HepG2 (cell line): ENCODE data around the gene EPHB3. TPM values are rescaled to one million over a fixed set of nuclear protein-coding genes. Genes with fewer than 3 reads are reported as not detected.

Experiments used
- GABPB1 ChIP-seq: IDR thresholded peaks from 2 replicates; pipeline ENCODE4 v1.6.1; 2016; ENCODE audit warnings: mild to moderate bottlenecking, missing genetic modification reagents, moderate library complexity, missing compliant biosample characterization
- HDAC2 ChIP-seq: sonication (generic); formaldehyde crosslinking; IDR thresholded peaks from 2 replicates; pipeline ENCODE4 v1.4.0; 2020; ENCODE audit warnings: missing genetic modification reagents
- HMG20A ChIP-seq: IDR thresholded peaks from 2 replicates; pipeline ENCODE4 v1.6.1; 2016; ENCODE audit warnings: borderline replicate concordance
- KDM5A ChIP-seq: fragments of 200-600 bp; sonication (generic); IDR thresholded peaks from 2 replicates; pipeline ENCODE4 v1.7.0; 2018; ENCODE audit warnings: antibody characterized with exemption, mild to moderate bottlenecking, low read length, borderline replicate concordance
- MED8 ChIP-seq: sonication (generic); formaldehyde crosslinking; IDR thresholded peaks from 2 replicates; pipeline ENCODE4 v1.8.1; 2023; ENCODE audit warnings: mild to moderate bottlenecking, missing genetic modification reagents; ENCODE audit not compliant: insufficient replicate concordance
- NBN ChIP-seq: fragments of 450-650 bp; conservative IDR thresholded peaks from 2 replicates; pipeline ENCODE4 v1.6.1; 2017
- NRL ChIP-seq: sonication (generic); formaldehyde crosslinking; IDR thresholded peaks from 2 replicates; pipeline ENCODE4 v1.5.0; 2020; ENCODE audit warnings: missing genetic modification reagents, mild to moderate bottlenecking, moderate library complexity, borderline replicate concordance
- POGZ ChIP-seq: sonication (generic); formaldehyde crosslinking; IDR thresholded peaks from 2 replicates; pipeline ENCODE4 v1.4.0; 2020; ENCODE audit warnings: mild to moderate bottlenecking, missing genetic modification reagents
- SIX4 ChIP-seq: sonication (generic); formaldehyde crosslinking; IDR thresholded peaks from 2 replicates; pipeline ENCODE4 v1.4.0; 2020; ENCODE audit warnings: missing genetic modification reagents
- STAT5B ChIP-seq: sonication (generic); formaldehyde crosslinking; IDR thresholded peaks from 2 replicates; pipeline ENCODE4 v1.4.0; 2020; ENCODE audit warnings: missing genetic modification reagents
- YY1 ChIP-seq: IDR thresholded peaks from 2 replicates; pipeline ENCODE4 v1.6.1; 2011; ENCODE audit warnings: low read length, low read depth, moderate library complexity, mild to moderate bottlenecking; ENCODE audit not compliant: insufficient read depth, insufficient replicate concordance
- ZNF256 ChIP-seq: sonication (generic); formaldehyde crosslinking; conservative IDR thresholded peaks from 2 replicates; pipeline ENCODE4 v1.4.0; 2020; ENCODE audit warnings: missing genetic modification reagents
- ZNF33A ChIP-seq: sonication (generic); formaldehyde crosslinking; IDR thresholded peaks from 2 replicates; pipeline ENCODE4 v1.5.1; 2020; ENCODE audit warnings: missing genetic modification reagents, mild to moderate bottlenecking, moderate library complexity, borderline replicate concordance
- ZNF382 ChIP-seq: sonication (generic); formaldehyde crosslinking; IDR thresholded peaks from 2 replicates; pipeline ENCODE4 v1.5.0; 2020; ENCODE audit warnings: missing genetic modification reagents, mild to moderate bottlenecking, borderline replicate concordance
- ZNF460 ChIP-seq: sonication (generic); formaldehyde crosslinking; IDR thresholded peaks from 2 replicates; pipeline ENCODE4 v1.5.1; 2020; ENCODE audit warnings: missing genetic modification reagents, mild to moderate bottlenecking, borderline replicate concordance
- ZNF563 ChIP-seq: sonication (generic); formaldehyde crosslinking; IDR thresholded peaks from 2 replicates; pipeline ENCODE4 v1.8.0; 2022; ENCODE audit warnings: mild to moderate bottlenecking, moderate library complexity, missing genetic modification reagents
- ZNF672 ChIP-seq: sonication (generic); formaldehyde crosslinking; IDR thresholded peaks from 2 replicates; pipeline ENCODE4 v1.8.1; 2022; ENCODE audit warnings: missing genetic modification reagents
- ZNF777 ChIP-seq: sonication (generic); formaldehyde crosslinking; IDR thresholded peaks from 2 replicates; pipeline ENCODE4 v1.4.0; 2020; ENCODE audit warnings: missing genetic modification reagents
- ZNF816 ChIP-seq: sonication (generic); formaldehyde crosslinking; IDR thresholded peaks from 2 replicates; pipeline ENCODE4 v1.8.0; 2022; ENCODE audit warnings: missing genetic modification reagents, mild to moderate bottlenecking, borderline replicate concordance
- polyA plus RNA-seq, 8 experiments: library from polyadenylated mRNA; depleted of rRNA in 3 of 8; stranded (reverse) in 7 of 8; unstranded in 1 of 8; fragments of >200 nt; fragmentation: Illumina TruSeq in 4 of 8; extraction: Trizol in 4 of 8; gene quantifications; 2 replicates each; pipeline versions ENCODE4 v1.2.1 to v1.2.3, GENCODE V29; 2011 to 2016; ENCODE audit warnings: low read depth in 4 of 8, missing spikeins in 1 of 8, mixed read lengths in 1 of 8; ENCODE audit not compliant: insufficient read depth in 1 of 8
- total RNA-seq, 5 experiments: library from RNA; depleted of rRNA; stranded (reverse); fragments of >200 nt; fragmentation: Illumina TruSeq; extraction: Trizol; gene quantifications; 2 replicates each; pipeline ENCODE4 v1.2.3, GENCODE V29; 2016; ENCODE audit warnings: low read depth in 1 of 5
- TF ChIP-seq, protein P1 (sequence below): conservative IDR thresholded peaks from 2 replicates; pipeline ENCODE4 v1.6.1; 2018; ENCODE audit warnings: missing genetic modification reagents
- TF ChIP-seq, protein P2 (sequence below): sonication (generic); formaldehyde crosslinking; IDR thresholded peaks from 2 replicates; pipeline ENCODE4 v1.5.0; 2020; ENCODE audit warnings: mild to moderate bottlenecking, missing genetic modification reagents
- TF ChIP-seq, protein P3 (sequence below): sonication (generic); formaldehyde crosslinking; IDR thresholded peaks from 2 replicates; pipeline ENCODE4 v1.4.0; 2020; ENCODE audit warnings: missing genetic modification reagents
- TF ChIP-seq, protein P4 (sequence below): IDR thresholded peaks from 2 replicates; pipeline ENCODE4 v1.6.1; 2012; ENCODE audit warnings: low read depth, low read length, improper control_type of control experiment

Gene EPHB3
- total and polyA plus RNA-seq, 2 of the 13 experiments (the other 11 are each of a cell fraction or from before 2014, with no cell fraction given), result 0.01 TPM; not detected in 1

DNA sequence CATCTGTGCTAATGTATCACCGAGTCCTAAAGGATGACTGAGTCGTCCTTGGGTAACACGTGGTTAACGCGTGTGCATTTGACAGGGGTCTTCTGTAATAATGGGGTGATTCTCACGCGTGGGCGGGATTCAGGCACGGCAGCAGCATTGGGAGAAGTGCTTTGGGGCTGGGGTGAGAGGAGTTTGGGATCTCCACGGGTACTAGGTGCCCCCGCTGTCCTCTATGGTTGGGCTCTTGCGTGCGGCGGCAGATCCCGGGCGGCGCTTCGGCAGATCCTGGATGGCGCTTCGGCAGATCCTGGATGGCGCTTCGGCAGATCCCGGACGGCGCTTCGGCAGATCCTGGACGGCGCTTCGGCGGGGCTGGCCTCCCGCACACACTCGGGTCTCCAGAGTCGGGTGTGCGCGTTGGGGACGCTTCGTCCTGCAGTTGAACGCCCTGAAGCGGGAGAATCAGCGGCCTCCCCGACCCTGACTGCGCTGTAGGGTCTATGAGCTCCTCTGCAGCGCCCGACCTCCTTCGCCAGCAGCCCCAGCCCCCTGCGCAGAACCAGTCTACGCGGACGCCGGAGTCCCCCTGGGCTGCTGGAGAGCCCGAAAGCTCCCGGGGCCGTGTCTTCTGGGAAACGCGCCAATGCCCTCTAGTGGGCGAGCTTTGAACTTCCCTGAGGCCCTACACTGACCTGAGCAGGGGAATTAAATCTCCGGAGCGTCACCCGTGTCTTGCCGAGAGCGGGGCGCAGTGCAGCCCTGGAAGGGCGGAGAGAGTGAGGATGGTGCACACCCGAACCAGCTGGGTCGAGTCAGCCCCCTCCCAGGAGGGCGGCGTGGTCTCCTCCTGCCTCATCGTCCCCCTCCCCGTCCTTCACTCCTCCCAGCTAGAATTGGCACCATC lies 48.1 kb upstream of the EPHB3 start (continued):
- peak; percentile 29; the same call in 1 of the 2 replicates for TF ChIP-seq GABPB1
- no peak for TF ChIP-seq ZNF460 (CRISPR knock-in tag)
- TF ChIP-seq, protein P1, sequence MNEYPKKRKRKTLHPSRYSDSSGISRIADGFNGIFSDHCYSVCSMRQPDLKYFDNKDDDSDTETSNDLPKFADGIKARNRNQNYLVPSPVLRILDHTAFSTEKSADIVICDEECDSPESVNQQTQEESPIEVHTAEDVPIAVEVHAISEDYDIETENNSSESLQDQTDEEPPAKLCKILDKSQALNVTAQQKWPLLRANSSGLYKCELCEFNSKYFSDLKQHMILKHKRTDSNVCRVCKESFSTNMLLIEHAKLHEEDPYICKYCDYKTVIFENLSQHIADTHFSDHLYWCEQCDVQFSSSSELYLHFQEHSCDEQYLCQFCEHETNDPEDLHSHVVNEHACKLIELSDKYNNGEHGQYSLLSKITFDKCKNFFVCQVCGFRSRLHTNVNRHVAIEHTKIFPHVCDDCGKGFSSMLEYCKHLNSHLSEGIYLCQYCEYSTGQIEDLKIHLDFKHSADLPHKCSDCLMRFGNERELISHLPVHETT (CRISPR knock-in tag), result no peak
- no peak for TF ChIP-seq NRL (CRISPR knock-in tag)
- no peak for TF ChIP-seq MED8 (CRISPR knock-in tag)
- no peak for TF ChIP-seq SIX4 (CRISPR knock-in tag)
- TF ChIP-seq ZNF382 (CRISPR knock-in tag), result no peak
- no peak for TF ChIP-seq YY1
- TF ChIP-seq, protein P2, sequence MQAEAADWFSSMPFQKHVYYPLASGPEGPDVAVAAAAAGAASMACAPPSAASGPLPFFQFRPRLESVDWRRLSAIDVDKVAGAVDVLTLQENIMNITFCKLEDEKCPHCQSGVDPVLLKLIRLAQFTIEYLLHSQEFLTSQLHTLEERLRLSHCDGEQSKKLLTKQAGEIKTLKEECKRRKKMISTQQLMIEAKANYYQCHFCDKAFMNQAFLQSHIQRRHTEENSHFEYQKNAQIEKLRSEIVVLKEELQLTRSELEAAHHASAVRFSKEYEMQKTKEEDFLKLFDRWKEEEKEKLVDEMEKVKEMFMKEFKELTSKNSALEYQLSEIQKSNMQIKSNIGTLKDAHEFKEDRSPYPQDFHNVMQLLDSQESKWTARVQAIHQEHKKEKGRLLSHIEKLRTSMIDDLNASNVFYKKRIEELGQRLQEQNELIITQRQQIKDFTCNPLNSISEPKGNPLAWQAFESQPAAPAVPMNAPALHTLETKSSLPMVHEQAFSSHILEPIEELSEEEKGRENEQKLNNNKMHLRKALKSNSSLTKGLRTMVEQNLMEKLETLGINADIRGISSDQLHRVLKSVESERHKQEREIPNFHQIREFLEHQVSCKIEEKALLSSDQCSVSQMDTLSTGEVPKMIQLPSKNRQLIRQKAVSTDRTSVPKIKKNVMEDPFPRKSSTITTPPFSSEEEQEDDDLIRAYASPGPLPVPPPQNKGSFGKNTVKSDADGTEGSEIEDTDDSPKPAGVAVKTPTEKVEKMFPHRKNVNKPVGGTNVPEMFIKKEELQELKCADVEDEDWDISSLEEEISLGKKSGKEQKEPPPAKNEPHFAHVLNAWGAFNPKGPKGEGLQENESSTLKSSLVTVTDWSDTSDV (CRISPR knock-in tag), result 0 out of 2 replicates have a peak, but pooled peaks have one; percentile 19
- peak; percentile 86 for TF ChIP-seq ZNF777
- no peak for TF ChIP-seq NBN
- TF ChIP-seq ZNF256 (CRISPR knock-in tag), result no peak
- no peak for TF ChIP-seq ZNF563 (CRISPR knock-in tag)
- TF ChIP-seq HDAC2, result no peak
- TF ChIP-seq POGZ (CRISPR knock-in tag), result no peak
- TF ChIP-seq STAT5B, result no peak
- TF ChIP-seq KDM5A, result no peak
- TF ChIP-seq ZNF33A, result no peak
- TF ChIP-seq, protein P3, sequence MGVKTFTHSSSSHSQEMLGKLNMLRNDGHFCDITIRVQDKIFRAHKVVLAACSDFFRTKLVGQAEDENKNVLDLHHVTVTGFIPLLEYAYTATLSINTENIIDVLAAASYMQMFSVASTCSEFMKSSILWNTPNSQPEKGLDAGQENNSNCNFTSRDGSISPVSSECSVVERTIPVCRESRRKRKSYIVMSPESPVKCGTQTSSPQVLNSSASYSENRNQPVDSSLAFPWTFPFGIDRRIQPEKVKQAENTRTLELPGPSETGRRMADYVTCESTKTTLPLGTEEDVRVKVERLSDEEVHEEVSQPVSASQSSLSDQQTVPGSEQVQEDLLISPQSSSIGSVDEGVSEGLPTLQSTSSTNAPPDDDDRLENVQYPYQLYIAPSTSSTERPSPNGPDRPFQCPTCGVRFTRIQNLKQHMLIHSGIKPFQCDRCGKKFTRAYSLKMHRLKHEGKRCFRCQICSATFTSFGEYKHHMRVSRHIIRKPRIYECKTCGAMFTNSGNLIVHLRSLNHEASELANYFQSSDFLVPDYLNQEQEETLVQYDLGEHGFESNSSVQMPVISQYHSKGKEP (CRISPR knock-in tag), result no peak
- TF ChIP-seq ZNF672 (CRISPR knock-in tag), result no peak
- TF ChIP-seq, protein P4, sequence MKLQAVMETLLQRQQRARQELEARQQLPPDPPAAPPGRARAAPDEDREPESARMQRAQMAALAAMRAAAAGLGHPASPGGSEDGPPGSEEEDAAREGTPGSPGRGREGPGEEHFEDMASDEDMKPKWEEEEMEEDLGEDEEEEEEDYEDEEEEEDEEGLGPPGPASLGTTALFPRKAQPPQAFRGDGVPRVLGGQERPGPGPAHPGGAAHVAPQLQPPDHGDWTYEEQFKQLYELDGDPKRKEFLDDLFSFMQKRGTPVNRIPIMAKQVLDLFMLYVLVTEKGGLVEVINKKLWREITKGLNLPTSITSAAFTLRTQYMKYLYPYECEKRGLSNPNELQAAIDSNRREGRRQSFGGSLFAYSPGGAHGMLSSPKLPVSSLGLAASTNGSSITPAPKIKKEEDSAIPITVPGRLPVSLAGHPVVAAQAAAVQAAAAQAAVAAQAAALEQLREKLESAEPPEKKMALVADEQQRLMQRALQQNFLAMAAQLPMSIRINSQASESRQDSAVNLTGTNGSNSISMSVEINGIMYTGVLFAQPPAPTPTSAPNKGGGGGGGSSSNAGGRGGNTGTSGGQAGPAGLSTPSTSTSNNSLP, result no peak
- TF ChIP-seq ZNF816 (CRISPR knock-in tag), result no peak
- TF ChIP-seq HMG20A (CRISPR knock-in tag), result no peak
